Pancreas (tissue), 10 donors: ENCODE data around the gene CCNJL. TPM values are rescaled to one million over a fixed set of nuclear protein-coding genes. Genes with fewer than 3 reads are reported as not detected.

Experiments used
- ATAC-seq, 4 donors: fragments of 200-7000 bp; cut with Tn5 transposase; one replicate each; pipeline versions ENCODE4 v1.8.0 to v1.9.1; 2020; ENCODE audit warnings: mild to moderate bottlenecking in 4 of 4, moderate library complexity in 4 of 4
- DNase-seq, 6 donors: peaks; one replicate each; pipeline ENCODE4 v3.0.0-alpha.2; 2020
- FAIRE-seq: peaks from 2 replicates; lab custom pipeline; 2012; peaks lifted over from hg19 to GRCh38; lab: Jason Lieb, UNC
- H3K27ac ChIP-seq, 4 donors: fragments of 200-600 bp; sonication (generic); 1 replicate in 3 of 4; 2 replicates in 1 of 4; pipeline versions ENCODE4 v1.5.0 to v1.8.0; 2020
- H3K27me3 ChIP-seq, 4 donors: fragments of 200-600 bp; one replicate each; pipeline ENCODE4 v1.8.0; 2021
- H3K36me3 ChIP-seq, 3 donors: fragments of 200-600 bp; sonication (generic) in 1 of 3; one replicate each; pipeline versions ENCODE4 v1.5.0 to v1.8.0; 2020 to 2021
- H3K4me1 ChIP-seq, 3 donors: fragments of 200-600 bp; one replicate each; pipeline ENCODE4 v1.8.0; 2021
- H3K4me3 ChIP-seq, 4 donors: fragments of 200-600 bp; sonication (generic) in 2 of 4; one replicate each; pipeline versions ENCODE4 v1.5.0 to v1.8.0; 2020 to 2021
- H3K9me3 ChIP-seq, 4 donors: fragments of 200-600 bp; one replicate each; pipeline ENCODE4 v1.8.0; 2021
- WGBS, 2 donors: extraction: QIAGEN DNeasy Blood & Tissue Kit; methylation state at CpG; one replicate each; pipeline ENCODE4 v1.1.7; 2013; 5-methylcytosine and 5-hydroxymethylcytosine counted together
- intact Hi-C, 3 donors: fragments of 100-400 bp; cut with DNase I; formaldehyde crosslinking; loops; one replicate each; pipeline versions ENCODE4 v1.11.1 to v1.14.2; 2022
- polyA plus RNA-seq, 2 donors: library from polyadenylated mRNA; stranded (reverse); fragments of 200-250 nt; gene quantifications; one replicate each; pipeline ENCODE4 v1.2.3, GENCODE V29; 2013
- total RNA-seq, 6 donors: library from RNA; stranded (reverse); fragmentation: NEBNext Ultra II Directional in 4 of 6; extraction: Animal tissue kit (Norgen Biotek cat#: 25700) in 4 of 6; gene quantifications; one replicate each; pipeline versions ENCODE4 v1.2.1 to v1.2.4, GENCODE V29; 2021 to 2023
- TF ChIP-seq, protein P1 (sequence below), 4 donors: fragments of 200-600 bp; sonication (generic) in 3 of 4; IDR thresholded peaks; one replicate each; pipeline versions ENCODE4 v1.5.0 to v1.8.0; 2021; ENCODE audit warnings: antibody characterized with exemption in 4 of 4
- donor health status: healthy with polysubstance abuse.
- donor health status: DM: no; HTN: no; CAD: no; lungs with moderate emphysema.
- donor health status: DM: no; HTN: no; CAD: no.
- donor health status: control.
- donor health status: control.
- donor health status: Bipolar disorder and iron deficiency.
- donor health status: DM: yes; HTN: yes; CAD: no.
- donor health status: DM: no; HTN: no; CAD: no.
- donor health status: DM: no; HTN: no; CAD: no.
- donor health status: DM: yes; HTN: yes; CAD: no.

CCNJL gene
- total and polyA plus RNA-seq, 8 donors, result 0.06 to 0.58 (median 0.14) TPM

DNA sequence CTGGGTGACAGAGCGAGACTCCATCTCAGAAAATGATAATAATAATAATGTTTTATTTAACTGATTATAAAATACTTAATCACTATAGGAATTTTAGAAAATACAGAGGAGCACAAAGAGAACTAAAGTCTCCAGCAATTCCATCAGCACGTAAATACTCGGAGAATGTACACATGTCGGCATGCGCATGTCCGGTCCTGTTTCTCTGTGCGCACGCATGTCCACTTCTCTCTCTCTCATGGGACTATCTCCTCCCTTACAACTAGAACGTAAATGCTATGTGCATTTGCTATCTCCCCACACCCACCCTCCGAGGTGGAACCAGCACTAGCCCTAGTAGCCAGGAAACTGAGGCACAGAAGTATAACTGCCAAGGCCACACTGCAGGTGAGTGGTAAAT is 19.0 kb downstream of the CCNJL start:
- no peak overlapping the region for H3K4me3 ChIP-seq
- no peaks in the 10 kb centered on the region for H3K27me3 ChIP-seq
- ATAC-seq, result no peak
- H3K9me3 ChIP-seq, result no peaks in the 10 kb centered on the region
- peaks cover 0 to 6% (median 0%) of the 10 kb centered on the region in 3 donors for H3K4me1 ChIP-seq
- no peaks in the 10 kb centered on the region for H3K36me3 ChIP-seq
- no peak for FAIRE-seq
- DNase-seq, result no peak
- 91 to 93% methylated on average over 10 of the region's 10 CpGs for WGBS, 2 donors
- TF ChIP-seq, protein P1, sequence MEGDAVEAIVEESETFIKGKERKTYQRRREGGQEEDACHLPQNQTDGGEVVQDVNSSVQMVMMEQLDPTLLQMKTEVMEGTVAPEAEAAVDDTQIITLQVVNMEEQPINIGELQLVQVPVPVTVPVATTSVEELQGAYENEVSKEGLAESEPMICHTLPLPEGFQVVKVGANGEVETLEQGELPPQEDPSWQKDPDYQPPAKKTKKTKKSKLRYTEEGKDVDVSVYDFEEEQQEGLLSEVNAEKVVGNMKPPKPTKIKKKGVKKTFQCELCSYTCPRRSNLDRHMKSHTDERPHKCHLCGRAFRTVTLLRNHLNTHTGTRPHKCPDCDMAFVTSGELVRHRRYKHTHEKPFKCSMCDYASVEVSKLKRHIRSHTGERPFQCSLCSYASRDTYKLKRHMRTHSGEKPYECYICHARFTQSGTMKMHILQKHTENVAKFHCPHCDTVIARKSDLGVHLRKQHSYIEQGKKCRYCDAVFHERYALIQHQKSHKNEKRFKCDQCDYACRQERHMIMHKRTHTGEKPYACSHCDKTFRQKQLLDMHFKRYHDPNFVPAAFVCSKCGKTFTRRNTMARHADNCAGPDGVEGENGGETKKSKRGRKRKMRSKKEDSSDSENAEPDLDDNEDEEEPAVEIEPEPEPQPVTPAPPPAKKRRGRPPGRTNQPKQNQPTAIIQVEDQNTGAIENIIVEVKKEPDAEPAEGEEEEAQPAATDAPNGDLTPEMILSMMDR (IDR thresholded peaks at IDR 0.05), result no peak
- intact Hi-C loops, result no loop called here
- H3K27ac ChIP-seq, result no peak overlapping the region

DNA sequence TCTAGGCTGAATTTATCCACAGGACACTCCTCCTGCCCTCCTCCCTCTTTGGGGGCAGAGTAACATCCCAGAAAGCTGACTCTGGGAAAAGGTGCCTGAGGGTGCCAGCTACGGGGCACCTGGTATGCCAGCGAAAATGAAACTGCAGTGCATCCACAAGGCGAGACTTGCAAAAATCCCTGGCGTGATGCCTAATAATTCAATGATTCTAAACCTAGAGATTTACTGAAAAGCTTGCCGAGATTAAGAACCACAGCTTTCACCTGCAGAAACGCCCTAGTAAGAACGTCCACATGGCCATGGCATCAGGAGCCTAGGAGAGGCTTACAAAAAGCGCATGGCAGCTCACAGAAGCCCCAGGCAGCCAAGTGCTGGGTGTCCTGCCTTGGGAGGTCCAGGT is 20.9 kb downstream of the CCNJL start:
- DNase-seq, result no peak
- Histone ChIP-seq H3K27ac (no peak overlapping the region), H3K27me3 (no peaks in the 10 kb centered on the region), H3K4me3 (no peak overlapping the region), H3K4me1 (peaks cover 0 to 6% (median 0%) of the 10 kb centered on the region in 3 donors), H3K36me3 (no peaks in the 10 kb centered on the region), H3K9me3 (no peaks in the 10 kb centered on the region)
- intact Hi-C loops, result no loop called here
- 77 to 84% methylated on average over 8 of the region's 8 CpGs for WGBS, 2 donors
- TF ChIP-seq, protein P1 (IDR thresholded peaks at IDR 0.05), result no peak
- no peak for FAIRE-seq
- ATAC-seq, result no peak

DNA sequence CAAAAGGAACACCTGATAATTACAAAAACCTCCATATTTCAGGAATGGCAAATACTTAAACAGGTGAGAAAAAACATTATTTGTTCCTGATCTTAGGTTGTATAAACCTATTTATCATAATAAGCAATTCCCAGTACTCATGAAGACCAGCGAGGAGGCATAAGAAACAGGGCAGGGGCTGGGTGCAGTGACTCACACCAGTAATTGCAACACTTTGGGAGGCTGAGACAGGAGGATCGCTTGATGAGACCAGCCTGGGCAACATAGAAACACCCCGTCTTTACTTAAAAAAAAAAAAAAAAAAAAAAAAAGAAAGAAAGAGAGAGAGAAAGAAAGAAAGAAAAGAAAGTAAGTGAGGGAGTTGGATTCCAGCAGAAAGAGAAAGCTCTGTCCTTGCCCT is 21.6 kb downstream of the CCNJL start:
- no peak for ATAC-seq
- WGBS, 2 donors, result 89 to 94% methylated on average over 3 of the region's 3 CpGs
- no peaks in the 10 kb centered on the region for H3K27me3 ChIP-seq
- H3K9me3 ChIP-seq, result no peaks in the 10 kb centered on the region
- peaks cover 0 to 6% (median 0%) of the 10 kb centered on the region in 3 donors for H3K4me1 ChIP-seq
- no peak for DNase-seq
- intact Hi-C loops, result no loop called here
- TF ChIP-seq, protein P1 (IDR thresholded peaks at IDR 0.05), result no peak
- FAIRE-seq, result no peak
- H3K4me3 ChIP-seq, result no peak overlapping the region
- no peaks in the 10 kb centered on the region for H3K36me3 ChIP-seq
- H3K27ac ChIP-seq, result no peak overlapping the region

DNA sequence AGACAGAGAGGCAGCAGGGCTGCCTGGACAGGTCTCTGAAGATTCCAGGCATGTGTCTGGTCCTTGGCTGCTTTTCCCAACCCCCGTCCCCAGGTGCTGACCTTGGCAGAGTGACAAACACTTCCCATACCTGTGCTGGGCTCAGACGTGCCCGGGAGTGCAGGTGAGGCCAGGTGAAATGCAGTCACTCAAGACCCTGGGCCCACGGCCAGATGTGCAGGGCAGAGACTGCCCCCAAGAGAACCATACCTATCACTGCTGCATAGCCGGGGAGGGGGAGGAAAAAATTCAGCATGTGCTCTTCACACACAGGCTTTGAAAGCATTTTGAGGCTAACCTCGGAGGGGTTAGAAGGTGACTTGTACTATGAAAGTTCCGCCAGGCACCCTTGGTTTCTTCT is 22.6 kb downstream of the CCNJL start:
- peak in 3 of 4 donors; percentile 52 to 64 (median 57) for ATAC-seq
- WGBS, 2 donors, result 33 to 36% methylated on average over 7 of the region's 7 CpGs
- H3K9me3 ChIP-seq, result no peaks in the 10 kb centered on the region
- intact Hi-C loops, result no loop called here
- TF ChIP-seq, protein P1 (IDR thresholded peaks at IDR 0.05), result no peak
- H3K27me3 ChIP-seq, result no peaks in the 10 kb centered on the region
- no peak overlapping the region for H3K27ac ChIP-seq
- H3K4me3 ChIP-seq, result no peak overlapping the region
- DNase-seq, result peak in 1 of 6 donors; percentile 39
- no peak for FAIRE-seq
- H3K4me1 ChIP-seq, result peaks cover 0 to 6% (median 0%) of the 10 kb centered on the region in 3 donors
- no peaks in the 10 kb centered on the region for H3K36me3 ChIP-seq

DNA sequence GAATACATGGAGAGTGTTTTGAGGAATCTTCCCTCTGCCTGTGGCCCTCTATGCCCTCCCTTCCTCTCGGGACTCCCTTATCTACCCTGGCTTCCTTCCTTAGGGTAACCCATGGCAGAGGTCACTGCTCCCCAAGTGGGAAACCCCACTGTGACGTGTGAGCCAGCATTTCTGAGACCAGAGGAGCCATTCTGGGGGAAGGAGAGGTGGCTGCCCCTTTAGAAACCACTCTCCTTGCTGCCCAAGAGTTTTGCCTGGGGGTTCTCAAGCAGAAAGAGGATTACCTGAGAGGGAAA is 23.1 kb downstream of the CCNJL start:
- H3K27me3 ChIP-seq, result no peaks in the 10 kb centered on the region
- peaks cover 0 to 6% (median 0%) of the 10 kb centered on the region in 3 donors for H3K4me1 ChIP-seq
- FAIRE-seq, result no peak
- intact Hi-C loops, result no loop called here
- no peak overlapping the region for H3K4me3 ChIP-seq
- no peaks in the 10 kb centered on the region for H3K36me3 ChIP-seq
- TF ChIP-seq, protein P1 (IDR thresholded peaks at IDR 0.05), result no peak
- 53 to 60% methylated on average over 2 of the region's 2 CpGs for WGBS, 2 donors
- no peak overlapping the region for H3K27ac ChIP-seq
- no peaks in the 10 kb centered on the region for H3K9me3 ChIP-seq
- no peak for ATAC-seq
- DNase-seq, result no peak
